GM20000 (cell line): ENCODE data around the gene SLC47A2.

Source experiments
- DNase-seq: peaks from one replicate; pipeline ENCODE4 v3.0.0; 2012; ENCODE audit warnings: low spot score
- TF ChIP-seq, protein P1 (sequence below): IDR thresholded peaks from 2 replicates; pipeline ENCODE4 v1.5.1; 2012; ENCODE audit warnings: mild to moderate bottlenecking, control low read depth; ENCODE audit errors: extremely low read depth, missing control alignments

SLC47A2 gene

GRCh38 chr17:19730843-19731242, 14.5 kb upstream of the SLC47A2 start:
- no peak for DNase-seq
- TF ChIP-seq, protein P1, sequence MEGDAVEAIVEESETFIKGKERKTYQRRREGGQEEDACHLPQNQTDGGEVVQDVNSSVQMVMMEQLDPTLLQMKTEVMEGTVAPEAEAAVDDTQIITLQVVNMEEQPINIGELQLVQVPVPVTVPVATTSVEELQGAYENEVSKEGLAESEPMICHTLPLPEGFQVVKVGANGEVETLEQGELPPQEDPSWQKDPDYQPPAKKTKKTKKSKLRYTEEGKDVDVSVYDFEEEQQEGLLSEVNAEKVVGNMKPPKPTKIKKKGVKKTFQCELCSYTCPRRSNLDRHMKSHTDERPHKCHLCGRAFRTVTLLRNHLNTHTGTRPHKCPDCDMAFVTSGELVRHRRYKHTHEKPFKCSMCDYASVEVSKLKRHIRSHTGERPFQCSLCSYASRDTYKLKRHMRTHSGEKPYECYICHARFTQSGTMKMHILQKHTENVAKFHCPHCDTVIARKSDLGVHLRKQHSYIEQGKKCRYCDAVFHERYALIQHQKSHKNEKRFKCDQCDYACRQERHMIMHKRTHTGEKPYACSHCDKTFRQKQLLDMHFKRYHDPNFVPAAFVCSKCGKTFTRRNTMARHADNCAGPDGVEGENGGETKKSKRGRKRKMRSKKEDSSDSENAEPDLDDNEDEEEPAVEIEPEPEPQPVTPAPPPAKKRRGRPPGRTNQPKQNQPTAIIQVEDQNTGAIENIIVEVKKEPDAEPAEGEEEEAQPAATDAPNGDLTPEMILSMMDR = no peak

DNA sequence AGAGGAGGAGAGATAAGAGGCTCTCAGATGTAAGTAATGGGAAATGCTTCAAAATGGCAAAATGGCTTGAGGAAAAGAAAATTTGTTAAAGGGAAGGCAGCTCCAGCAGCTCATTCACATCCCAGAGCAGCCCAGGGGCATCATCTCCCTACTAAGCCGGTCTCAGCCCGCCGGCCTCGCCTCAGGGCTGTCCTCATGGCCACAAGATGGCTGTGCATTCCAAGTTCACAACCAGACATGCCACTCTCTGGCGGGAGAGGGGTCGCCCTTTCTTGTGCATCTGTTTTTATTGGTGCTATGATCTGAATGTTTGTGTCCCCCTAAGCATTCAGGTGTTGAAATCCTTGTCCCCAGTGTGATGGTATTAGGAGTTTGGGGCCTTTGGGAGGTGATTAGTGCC, 13.5 kb upstream of the SLC47A2 start:
- TF ChIP-seq, protein P1 = no peak

DNA sequence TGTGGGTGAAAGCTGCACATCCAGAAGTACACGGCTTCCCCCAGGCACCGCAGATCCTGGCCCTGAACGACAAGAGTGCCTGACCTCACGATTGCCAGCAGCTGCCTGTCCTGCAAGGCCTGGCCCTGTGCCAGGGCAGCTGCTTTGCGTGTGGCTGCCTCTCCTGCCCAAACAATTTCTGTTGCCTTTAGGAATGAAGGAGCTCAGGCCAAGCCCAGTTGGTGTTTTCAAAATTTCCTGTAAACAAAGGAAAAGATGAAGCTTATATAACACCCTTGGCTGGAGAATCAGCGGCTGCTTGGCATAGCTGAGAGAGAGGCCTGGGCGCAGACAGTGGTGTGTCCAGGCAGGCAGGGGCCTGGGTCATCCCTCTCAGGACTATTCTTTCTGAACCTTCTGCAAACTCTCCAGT, 11.7 kb upstream of the SLC47A2 start:
- DNase-seq = no peak

More for the DNA sequence above, 13.5 kb upstream of the SLC47A2 start:
- no peak for DNase-seq

GRCh38 chr17:19727501-19728078, 11.2 kb upstream of the SLC47A2 start:
- TF ChIP-seq, protein P1 = no peak
- DNase-seq = no peak

More for the DNA sequence above, 11.7 kb upstream of the SLC47A2 start:
- TF ChIP-seq, protein P1 = no peak

GRCh38 chr17:19726631-19727376, 10.4 kb upstream of the SLC47A2 start:
- DNase-seq = no peak
- TF ChIP-seq, protein P1 = no peak

GRCh38 chr17:19725486-19725885, 9.1 kb upstream of the SLC47A2 start:
- TF ChIP-seq, protein P1 = no peak
- DNase-seq = no peak
